Activated CD4-positive, alpha-beta T cell treated with anti-CD3 and anti-CD28 coated beads, Interleukin-2, amount 50 U/mL, for 1 hour (primary cell): ENCODE measurements around the gene NAT10.
"Not testable (repeated sequence)": the region's sequence is repeated elsewhere in the genome, so short reads cannot be mapped to it uniquely, and the experiment has no call there.

Source experiments
- DNase-seq: peaks from one replicate; pipeline ENCODE4 v3.0.0-alpha.2; 2020

NAT10 gene

DNA sequence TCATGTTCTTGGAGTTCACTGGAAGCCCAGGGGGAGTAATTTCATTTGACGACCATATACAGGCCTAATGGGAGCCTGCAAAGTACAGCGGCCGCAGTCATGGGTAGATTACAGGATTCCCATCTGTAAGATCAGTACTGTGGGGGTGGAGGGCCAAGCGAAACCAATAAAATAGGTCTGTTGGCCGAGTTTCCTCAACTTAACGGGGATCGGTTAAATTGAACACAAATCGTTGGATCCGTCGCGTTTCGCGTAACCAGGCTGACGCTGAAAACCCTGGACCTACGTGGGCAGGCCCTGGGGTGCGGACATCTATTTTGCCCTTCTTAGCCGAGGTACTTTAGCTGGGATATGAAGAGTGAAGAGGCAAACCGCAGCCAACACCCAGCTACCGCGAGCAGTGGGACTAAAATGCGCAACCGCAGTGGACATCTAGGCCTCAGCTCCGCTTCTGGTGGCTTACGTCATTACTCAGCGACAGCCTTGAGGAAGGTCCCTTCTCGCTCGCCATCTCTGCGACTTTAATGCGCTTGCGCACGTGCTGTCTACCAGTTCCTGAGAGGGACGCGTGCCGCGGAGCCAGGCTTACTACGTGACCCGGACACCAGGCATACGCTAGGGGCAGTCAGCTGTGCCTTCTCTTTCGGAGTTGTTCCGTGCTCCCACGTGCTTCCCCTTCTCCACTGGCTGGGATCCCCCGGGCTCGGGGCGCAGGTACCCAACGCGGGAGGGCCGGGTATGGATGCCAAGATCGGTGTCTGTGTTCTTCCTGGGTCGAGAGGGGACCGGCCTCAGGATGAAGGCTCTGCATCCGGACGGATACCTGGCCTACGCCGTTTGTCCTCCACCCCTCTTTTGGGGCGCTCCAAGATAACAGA lies at the start of gene NAT10:
Gene NAT10 (plus strand): TSS at position 551 of the 878 bp plus-strand sequence. CDS start 2,597 bp downstream, outside the sequence.
- peak; percentile 97 for DNase-seq

DNA sequence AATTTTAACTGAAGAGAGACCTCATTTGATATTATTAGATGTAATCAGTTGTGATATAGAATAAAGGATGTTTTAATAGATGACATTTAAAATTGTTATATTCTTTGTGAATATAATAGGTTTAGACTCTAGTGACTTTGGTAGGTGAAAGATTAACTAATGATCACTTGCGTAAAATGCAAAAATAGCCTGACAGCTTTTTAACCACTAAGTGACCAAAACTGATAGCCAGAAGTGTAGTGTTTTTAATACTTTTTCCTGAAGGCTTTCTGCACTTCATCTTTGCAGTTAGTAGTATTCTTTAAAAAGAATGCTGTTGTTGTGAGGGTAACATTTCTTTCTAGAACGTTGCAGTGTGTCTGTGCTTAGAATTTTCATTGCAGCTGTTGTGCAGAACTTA lies 48.8 kb upstream of the NAT10 start:
- DNase-seq: no peak

DNA sequence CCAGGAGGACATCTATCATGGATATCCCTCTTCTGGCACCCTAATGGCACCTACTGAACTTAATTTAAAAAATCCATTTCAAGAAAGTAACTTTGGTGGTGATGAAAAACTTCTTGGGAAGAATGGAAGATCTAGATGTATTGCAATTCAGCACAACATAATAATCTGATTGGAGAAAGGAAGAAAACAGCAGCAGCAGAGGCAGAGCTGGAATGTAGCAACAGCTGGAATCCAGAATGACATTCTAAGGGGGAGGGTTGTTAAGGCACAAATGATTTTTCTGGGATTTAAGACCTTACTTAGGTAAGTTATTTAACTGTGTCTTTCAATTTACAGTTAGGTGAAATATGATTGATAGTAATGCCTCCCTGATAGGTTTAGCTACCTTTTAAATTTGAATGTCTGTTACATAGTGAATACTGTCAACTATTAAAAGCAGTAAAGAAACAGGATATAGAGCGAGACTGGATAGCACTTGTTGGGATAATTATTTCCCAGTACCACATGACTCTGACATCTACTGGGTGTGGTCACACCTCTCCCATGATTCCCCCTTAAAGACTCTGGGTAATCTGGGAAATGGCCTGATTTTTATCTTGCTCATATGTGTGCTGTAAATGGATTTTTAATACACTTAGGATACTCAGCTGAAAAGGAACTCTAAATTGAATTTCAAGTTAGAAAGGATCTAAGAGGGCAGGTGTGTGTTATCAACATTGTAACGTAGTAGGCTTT lies 42.2 kb upstream of the NAT10 start:
- no peak for DNase-seq

DNA sequence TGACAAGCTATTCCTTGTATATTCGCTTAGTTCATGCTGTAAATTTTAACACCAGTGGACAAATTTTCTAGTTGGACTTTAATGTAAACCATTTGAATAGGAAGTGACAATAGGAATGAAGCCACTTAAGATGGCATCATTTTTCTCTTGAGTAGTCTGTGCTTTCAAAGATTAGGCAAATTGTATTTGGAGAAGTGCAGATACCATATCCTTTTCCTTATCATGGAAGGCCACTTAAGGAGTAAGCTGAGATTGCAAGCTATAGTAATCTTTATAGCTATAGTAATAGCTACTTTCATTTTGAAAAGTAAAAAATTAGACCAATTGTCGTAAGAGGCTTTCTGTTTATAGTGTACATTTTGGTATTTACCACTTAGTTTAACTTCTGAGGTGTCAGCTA lies 41.1 kb upstream of the NAT10 start:
- no peak for DNase-seq

DNA sequence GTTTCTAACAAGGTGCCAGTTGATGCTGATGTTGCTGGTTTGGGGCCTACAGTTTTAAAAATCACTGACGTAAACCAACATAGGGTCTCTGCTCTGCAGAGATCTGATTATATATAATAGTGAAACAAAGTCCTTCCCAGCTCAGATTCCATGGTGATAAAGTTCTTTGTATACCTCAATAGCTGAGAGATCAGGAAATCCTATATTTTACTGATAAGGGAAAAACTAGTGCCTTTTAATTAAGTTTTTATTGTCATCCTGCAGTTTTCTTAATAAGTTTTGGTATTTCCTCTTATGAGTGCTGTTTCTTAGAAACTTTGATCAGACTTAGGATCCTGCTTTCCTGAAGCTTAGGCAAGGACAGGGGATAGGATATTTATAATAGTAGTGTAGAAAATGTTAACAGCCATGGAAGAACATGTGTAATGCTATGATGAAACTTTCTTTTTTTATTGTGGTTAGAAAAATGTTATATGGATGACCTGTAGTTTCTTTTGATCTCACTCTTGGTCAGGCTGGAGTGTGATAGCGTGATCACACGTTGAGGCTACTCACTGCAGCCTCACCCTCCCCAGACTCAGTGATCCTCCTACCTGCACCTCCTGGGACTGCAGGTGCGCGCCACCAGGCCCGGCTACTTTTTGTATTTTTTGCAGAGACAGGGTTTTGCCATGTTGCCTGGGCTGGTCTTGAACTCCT lies 39.8 kb upstream of the NAT10 start:
- no peak for DNase-seq

DNA sequence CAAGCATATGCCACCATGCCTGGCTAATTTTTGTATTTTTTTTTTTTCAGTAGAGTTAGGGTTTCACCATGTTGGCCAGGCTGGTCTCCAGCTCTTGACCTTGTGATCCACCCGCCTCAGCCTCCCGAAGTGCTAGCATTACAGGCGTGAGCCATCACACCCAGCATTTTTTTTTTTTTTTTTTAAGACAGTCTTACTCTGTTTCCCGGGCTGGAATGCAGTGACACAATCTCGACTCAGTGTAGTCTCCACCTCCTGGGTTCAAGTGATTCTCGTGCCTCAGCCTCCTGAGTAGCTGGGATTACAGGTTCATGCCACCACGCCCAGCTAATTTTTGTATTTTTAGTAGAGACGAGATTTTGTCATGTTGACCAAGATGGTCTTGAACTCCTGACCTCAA lies 38.7 kb upstream of the NAT10 start:
- DNase-seq: not testable (repeated sequence)

DNA sequence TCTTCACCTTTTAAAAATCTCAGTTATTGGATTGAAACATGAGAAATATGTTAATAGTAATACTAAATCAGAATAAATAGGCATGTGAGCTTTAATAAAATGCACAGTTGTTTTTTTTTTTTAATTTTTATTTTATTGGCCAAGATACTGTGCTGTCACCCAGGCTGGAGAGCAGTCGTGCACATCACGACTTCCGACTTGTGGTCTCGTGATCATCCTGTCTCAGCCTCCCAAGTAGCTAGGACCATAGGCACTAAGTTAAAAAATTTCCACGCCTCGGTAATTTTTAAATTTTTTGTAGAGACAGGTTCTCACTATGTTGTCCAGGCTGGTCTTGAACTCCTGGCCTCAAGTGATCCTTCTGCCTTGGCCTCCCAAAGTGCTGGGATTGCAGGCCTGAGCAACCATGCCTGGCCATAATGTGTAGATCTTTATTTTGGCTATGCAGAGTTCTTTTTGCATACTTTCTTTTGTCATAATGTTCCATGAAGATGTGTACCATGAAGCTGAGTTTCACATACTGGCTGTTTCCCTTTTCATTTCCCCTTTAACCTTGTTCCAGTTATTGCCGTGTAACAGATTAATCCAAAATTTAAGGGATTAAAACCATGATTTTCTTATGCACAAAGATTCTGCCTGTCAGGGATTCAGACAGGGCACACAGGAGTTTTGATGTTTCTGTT lies 37.9 kb upstream of the NAT10 start:
- DNase-seq: no peak

DNA sequence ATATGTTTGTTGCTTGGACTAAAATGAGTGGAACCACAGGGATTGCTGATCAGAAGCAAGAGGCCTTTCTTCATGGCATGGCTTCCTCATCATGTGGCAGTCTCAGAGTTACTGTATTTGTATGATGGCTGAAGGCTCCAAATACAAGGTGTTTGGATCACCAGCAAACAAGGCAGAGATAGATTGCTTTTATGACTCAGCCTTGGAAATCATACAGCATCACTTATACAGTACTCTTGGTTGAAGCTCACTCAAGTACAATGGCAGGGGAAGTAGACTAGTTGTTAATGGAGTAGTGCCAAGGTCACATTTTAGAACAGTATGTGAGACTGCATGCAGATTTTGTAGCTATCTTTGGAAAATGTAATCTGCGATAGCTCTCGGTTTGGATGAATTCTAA lies 37.3 kb upstream of the NAT10 start:
- DNase-seq: no peak

DNA sequence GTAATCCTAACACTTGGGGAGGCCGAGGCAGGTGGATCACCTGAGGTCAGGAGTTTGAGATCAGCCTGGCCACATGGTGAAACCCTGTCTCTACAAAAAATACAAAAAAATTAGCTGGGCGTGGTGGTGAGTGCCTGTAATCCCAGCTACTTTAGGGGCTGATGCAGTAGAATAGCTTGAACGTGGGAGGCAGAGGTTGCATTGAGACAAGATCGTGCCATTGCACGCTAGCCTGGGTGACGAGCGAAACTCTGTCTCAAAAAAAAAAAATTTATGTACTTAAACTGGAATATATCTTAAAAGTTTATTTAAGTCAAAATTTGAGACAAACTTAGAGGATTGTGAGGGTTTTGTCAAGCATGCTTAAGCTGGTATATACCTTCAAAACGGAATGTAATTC lies 34.1 kb upstream of the NAT10 start:
- not testable (repeated sequence) for DNase-seq

DNA sequence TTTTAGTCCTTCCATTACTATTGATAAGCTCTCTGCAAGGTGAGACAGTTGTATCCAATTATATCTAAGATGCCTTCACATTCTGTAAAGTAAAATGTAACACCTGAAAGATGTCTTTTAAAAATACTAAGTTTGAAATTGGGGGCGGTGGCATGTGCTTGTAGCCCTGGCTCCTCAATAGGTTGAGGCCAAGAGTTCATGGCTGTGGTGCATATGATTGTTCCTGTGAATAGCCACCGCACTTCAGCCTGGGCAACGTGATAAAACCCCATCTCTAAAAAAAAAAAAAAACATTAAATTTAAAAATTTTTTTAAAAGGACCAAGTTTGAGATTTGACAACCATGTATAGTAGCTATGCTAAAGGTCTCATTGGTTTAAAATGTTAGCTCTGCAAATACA lies 33.4 kb upstream of the NAT10 start:
- no peak for DNase-seq

DNA sequence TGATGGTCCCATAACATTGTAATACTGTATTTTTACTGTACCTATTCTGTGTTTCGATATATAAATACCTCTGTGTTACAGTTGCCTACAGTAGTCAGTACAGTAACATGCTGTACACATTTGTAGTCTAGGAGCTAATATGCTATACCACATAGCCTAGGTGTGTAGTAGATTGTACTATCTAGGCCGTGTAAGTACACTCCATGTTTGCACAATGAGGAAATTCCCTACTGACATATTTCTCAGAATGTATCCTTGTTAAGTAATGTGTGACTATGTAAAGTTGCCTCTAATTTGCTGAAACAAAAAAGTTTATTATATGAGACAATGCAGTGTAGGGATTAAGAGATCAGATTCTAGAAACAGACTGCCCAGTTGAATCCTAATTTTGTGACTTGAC lies 32.6 kb upstream of the NAT10 start:
- no peak for DNase-seq

DNA sequence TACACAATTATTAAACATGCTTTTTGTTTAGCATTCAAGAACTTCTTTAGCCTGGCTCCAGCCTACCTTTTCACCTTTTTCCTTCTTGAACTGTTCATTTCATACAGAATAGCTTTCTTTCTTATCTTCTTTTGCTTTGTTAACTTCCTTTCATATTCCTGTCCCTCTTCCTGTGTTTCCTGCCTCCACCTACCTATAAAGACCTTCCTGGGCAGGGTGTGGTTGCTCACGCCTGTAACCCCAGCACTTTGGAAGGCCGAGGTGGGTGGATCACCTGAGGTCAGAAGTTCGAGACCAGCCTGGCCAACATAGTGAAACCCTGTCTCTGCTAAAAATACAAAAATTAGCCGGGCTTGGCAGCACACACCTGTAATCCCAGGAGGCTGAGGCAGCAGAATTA lies 31.0 kb upstream of the NAT10 start:
- DNase-seq: no peak

DNA sequence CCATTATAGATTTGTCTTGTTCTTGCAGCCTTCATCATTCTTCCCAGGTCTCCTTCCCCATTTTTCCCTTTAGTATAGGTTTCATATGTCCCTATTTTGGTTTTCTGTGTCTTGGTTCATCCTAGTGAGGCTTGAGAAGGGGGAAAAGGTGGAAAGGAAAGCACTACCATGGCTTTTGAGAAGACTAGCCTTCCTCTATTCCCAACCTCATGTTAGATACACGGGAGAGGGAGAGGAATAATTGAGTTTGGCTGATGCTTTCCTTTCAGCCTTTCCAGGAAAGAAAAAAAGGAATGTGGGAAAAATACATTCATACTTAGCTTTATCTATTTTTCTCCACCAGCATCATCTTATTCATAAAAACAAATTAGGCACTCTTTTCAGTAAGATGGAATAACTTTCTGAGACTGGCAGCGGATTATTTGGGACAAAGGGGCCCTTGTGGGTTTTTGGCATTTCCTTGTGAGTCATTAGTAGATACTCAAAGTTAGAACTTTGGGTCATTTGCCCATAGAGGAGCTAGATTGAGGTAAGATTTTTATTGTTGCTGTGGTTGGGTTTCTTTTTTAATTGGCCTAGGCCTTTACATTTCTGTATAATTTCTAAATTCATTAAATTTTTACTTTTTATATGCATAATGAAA lies 30.1 kb upstream of the NAT10 start:
- DNase-seq: no peak

DNA sequence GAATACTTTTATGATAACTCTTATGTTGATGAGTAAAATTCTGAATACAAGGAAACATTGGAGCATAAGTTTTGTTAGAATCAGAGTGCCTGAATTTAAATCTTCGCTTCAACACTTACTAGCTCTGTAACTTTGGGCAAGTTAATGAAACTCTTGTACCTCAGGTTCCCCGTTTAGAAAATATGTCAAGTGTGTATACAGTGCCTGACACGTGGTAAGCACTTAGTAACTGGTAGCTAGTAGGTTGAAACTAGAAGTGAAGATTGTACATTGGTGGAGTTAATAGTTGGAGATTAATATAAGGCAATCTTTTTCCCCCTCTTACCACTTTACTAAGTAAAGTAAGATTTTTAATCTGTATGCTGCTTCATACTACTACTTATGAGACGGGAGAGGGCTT lies 24.8 kb upstream of the NAT10 start:
- no peak for DNase-seq

DNA sequence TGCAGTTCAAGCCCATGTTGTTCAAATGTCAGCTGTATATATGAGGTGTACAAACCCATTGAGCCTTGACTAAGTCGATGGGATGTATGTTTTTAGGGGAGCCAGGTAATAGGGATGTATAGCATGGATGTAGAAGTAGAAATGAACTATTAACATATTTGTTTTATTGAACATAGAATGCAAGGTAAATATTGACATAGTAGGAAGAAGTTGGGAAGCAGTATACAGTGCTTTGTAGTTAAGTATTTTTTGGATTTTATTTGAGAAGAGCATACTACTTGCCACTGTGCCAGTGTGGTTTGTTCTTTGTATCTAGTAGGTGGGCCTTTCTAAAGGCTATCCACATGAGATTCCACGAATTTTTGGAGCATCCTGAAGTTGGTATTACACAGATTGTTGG lies 20.8 kb upstream of the NAT10 start:
- DNase-seq: no peak

DNA sequence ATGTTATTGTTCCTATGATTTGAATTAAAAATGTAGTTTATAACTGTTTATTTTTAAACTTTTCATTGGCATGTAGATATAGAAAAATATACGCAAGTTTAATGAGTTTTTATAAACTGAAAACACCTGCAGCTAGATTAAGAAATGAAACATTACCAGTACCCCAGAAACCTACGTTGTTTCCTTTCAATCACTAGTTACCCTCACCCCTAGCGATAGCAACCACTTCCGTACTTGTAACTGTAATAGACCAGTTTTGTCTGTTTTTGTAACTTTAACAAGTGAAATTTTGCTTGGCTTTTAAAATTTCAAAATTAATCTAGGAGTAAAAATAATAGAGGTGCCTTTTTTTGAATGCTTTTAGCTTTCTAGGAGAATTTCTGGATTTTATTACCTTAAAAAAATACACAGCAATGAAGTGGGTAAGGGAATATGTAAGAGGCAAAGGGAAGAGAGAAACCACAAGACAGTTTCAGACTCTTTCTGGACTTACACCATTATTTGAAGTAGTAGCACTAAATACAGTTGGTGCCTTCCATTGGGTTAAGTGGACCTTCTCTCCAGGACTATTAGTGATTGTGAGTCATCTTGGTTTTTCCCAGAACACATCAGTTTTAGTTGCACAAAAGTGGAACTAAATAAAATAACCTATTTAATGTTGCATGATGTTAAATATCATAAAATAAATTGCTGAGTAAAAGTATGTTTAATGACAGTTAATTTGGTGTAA lies 18.7 kb upstream of the NAT10 start:
- DNase-seq: no peak

DNA sequence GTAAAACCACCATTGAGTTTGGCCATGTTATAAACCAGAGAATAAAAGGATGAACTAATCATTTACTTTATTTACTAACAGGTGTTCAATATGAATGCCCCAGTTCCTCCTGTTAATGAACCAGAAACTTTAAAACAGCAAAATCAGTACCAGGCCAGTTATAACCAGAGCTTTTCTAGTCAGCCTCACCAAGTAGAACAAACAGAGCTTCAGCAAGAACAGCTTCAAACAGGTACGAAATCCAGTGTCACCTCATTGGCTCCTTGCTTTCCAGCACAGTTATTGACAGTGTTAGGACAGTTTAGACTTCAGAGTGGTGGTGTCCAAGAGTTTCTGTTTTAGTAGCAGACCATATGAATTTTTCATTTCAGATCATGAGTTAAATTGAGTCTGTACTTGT lies 13.6 kb upstream of the NAT10 start:
- no peak for DNase-seq

DNA sequence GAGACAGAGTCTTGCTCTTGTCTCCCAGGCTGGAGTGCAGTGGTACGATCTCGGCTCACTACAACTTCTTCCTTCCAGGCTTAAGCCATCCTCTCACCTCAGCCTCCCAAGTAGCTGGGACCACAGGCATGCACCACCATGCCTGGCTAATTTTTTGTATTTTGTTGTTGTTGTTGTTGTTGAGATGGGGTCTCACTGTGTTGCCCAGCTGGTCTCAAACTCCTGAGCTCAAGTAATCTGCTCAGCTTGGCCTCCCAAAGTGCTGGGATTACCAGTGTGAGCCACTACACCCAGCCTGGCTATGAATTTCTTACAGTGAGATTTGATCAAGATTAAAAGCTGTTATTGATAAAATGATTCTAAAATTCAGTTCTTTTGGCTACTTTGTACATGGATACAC lies 10.5 kb upstream of the NAT10 start:
- not testable (repeated sequence) for DNase-seq

DNA sequence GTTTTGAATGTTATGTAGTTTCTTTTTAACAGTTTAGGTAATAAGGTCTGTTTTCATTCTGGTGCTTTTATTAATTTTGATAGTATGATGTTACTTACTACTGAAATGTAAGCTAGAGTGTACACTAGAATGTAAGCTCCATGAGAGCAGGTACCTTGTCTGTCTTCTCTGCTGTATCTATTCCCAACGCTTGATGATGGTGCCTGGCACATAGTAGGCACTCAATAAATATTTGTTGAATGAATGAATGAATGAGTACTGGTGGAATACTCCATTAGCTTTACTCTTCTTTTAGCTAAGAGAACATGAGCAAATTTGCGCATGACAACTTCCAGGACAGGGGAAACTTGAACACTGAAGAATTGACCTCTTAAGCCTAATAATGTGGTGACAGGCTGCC lies 6.6 kb upstream of the NAT10 start:
- DNase-seq: no peak

DNA sequence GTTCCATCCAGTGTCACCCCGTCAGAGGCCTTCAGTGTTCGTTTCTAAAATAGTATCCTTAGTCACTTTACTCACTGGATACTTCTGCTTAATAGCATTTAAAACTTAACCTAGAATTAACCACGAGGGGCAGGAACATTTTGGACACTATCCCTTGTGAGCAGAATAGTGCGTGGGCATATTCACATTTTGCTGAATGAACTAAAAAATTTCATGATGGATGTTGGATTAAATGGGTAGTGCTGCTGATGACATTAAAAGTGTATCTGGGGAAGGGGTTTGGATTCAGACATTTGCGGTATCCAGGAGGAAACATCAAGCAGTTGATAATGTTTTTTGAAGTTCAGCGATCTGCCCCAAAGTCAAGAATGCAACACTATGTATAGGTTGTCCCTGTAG lies 750 bp upstream of the NAT10 start:
- DNase-seq: no peak

DNA sequence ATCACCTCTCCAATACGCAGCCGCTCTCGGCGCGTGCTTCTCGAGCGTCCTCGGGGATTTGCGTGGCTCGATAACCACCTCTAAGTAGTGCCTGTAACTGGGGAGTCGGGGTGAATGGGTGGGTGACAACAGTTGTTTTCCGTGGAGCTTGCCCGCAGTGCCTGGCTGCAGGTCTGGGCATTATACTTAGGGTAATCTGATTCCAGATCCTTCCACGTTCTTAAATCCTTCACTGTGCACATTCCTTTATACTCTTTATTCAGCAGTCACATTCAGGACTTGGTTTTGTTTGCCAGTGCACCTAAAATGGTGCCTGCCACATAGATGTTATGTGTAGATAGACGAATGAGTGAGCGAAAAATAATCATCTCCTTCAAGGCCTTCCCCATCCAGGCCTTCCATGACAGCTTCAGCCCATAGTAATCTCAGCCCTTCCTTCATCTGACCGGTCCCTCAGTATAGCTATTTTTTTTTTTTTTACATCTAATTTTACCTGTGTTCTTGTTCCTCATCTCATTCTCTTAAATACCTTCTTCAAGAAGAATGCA lies 602 bp downstream of the NAT10 start:
- no peak for DNase-seq
